Gastroesophageal sphincter (tissue), 3 donors: ENCODE measurements around the gene ELMOD3.

Experiments
- EP300 ChIP-seq: sonication (generic); formaldehyde crosslinking; IDR thresholded peaks from one replicate; pipeline ENCODE4 v1.6.1; 2017; ENCODE audit warnings: antibody characterized with exemption, mild to moderate bottlenecking
- POLR2A ChIP-seq, 2 donors: fragments of 450-650 bp; IDR thresholded peaks; one replicate each; pipeline ENCODE4 v1.6.1; 2017; ENCODE audit warnings: antibody characterized with exemption in 2 of 2, mild to moderate bottlenecking in 2 of 2, moderate library complexity in 1 of 2
- POLR2AphosphoS5 ChIP-seq: sonication (generic); formaldehyde crosslinking; IDR thresholded peaks from one replicate; pipeline ENCODE4 v1.6.1; 2017; ENCODE audit warnings: antibody characterized with exemption
- TF ChIP-seq, protein P1 (sequence below), 4 experiments: fragments of 200-600 bp in 2 of 4; fragments of 450-650 bp in 2 of 4; sonication (generic) in 1 of 4; IDR thresholded peaks; one replicate each; pipeline ENCODE4 v1.5.1; 2017 to 2019; ENCODE audit warnings: antibody characterized with exemption in 4 of 4, mild to moderate bottlenecking in 2 of 4, moderate library complexity in 2 of 4

DNA sequence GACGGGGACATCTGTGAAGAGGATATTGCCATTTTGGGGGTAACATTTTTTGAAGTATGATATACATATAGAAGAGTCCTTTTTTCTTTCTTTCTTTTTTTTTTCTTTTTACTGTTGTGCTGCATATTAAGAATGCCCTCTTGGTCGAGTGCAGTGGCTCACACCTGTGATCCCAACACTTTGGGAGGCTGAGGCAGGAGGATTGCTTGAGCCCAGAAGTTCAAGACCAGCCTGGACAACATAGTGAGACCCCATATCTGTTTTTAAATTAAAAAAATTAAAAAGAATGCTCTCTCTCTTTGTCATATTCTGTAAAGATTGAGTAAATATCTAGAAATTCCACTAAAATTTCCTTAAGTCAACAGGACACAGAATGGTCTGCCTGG lies 67.5 kb downstream of the ELMOD3 start:
- TF ChIP-seq POLR2A (IDR thresholded peaks at IDR 0.05), result no peak
- TF ChIP-seq, protein P1, sequence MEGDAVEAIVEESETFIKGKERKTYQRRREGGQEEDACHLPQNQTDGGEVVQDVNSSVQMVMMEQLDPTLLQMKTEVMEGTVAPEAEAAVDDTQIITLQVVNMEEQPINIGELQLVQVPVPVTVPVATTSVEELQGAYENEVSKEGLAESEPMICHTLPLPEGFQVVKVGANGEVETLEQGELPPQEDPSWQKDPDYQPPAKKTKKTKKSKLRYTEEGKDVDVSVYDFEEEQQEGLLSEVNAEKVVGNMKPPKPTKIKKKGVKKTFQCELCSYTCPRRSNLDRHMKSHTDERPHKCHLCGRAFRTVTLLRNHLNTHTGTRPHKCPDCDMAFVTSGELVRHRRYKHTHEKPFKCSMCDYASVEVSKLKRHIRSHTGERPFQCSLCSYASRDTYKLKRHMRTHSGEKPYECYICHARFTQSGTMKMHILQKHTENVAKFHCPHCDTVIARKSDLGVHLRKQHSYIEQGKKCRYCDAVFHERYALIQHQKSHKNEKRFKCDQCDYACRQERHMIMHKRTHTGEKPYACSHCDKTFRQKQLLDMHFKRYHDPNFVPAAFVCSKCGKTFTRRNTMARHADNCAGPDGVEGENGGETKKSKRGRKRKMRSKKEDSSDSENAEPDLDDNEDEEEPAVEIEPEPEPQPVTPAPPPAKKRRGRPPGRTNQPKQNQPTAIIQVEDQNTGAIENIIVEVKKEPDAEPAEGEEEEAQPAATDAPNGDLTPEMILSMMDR (IDR thresholded peaks at IDR 0.05), result no peak
- no peak for TF ChIP-seq POLR2AphosphoS5
- no peak for TF ChIP-seq EP300
